GM18907 (cell line): ENCODE results near the gene SLC25A43.
"Not testable (repeated sequence)": the region's sequence is repeated elsewhere in the genome, so short reads cannot be mapped to it uniquely, and the experiment has no call there.

Experiments
- ATAC-seq: cut with Tn5 transposase; IDR thresholded peaks from one replicate; pipeline ENCODE4 v1.9.1; 2021; ENCODE audit warnings: mild to moderate bottlenecking, moderate library complexity; ENCODE audit not compliant: unreplicated experiment

SLC25A43 gene

GRCh38 chrX:119398974-119399771 is at the start of gene SLC25A43:
Gene SLC25A43, plus strand, starts transcription at chrX:119399336. Its CDS starts 68 bp downstream, at chrX:119399404.
- ATAC-seq, result peak; percentile 93

- no peak for ATAC-seq
Observed at GRCh38 chrX:119359618-119360382, 39.3 kb upstream of the SLC25A43 start.

- not testable (repeated sequence) for ATAC-seq
Observed at GRCh38 chrX:119361451-119361850, 37.7 kb upstream of the SLC25A43 start.

GRCh38 chrX:119362074-119362473 is 37.1 kb upstream of the SLC25A43 start:
- not testable (repeated sequence) for ATAC-seq

- ATAC-seq, result no peak
Observed at GRCh38 chrX:119363391-119363790, 35.7 kb upstream of the SLC25A43 start.

- not testable (repeated sequence) for ATAC-seq
Observed at GRCh38 chrX:119371861-119372260, 27.3 kb upstream of the SLC25A43 start.

- ATAC-seq, result no peak
Observed at GRCh38 chrX:119374736-119375135, 24.4 kb upstream of the SLC25A43 start.

GRCh38 chrX:119375561-119375960 is 23.6 kb upstream of the SLC25A43 start:
- ATAC-seq, result no peak

- ATAC-seq, result no peak
Observed at GRCh38 chrX:119376312-119376711, 22.8 kb upstream of the SLC25A43 start.

- ATAC-seq, result no peak
Observed at GRCh38 chrX:119381349-119381944, 17.7 kb upstream of the SLC25A43 start.

GRCh38 chrX:119382606-119383005 is 16.5 kb upstream of the SLC25A43 start:
- no peak for ATAC-seq

- ATAC-seq, result not testable (repeated sequence)
Observed at GRCh38 chrX:119386685-119387084, 12.5 kb upstream of the SLC25A43 start.

GRCh38 chrX:119387426-119387825 is 11.7 kb upstream of the SLC25A43 start:
- not testable (repeated sequence) for ATAC-seq

GRCh38 chrX:119389214-119389613 is 9.9 kb upstream of the SLC25A43 start:
- no peak for ATAC-seq

GRCh38 chrX:119389871-119390501 is 9.2 kb upstream of the SLC25A43 start:
- ATAC-seq, result no peak

- ATAC-seq, result no peak
Observed at GRCh38 chrX:119391279-119391678, 7.9 kb upstream of the SLC25A43 start.

- ATAC-seq, result no peak
Observed at GRCh38 chrX:119393144-119393543, 6.0 kb upstream of the SLC25A43 start.

GRCh38 chrX:119398587-119398973 is 556 bp upstream of the SLC25A43 start:
- no peak for ATAC-seq

- ATAC-seq, result no peak
Observed at GRCh38 chrX:119399772-119400101, 601 bp downstream of the SLC25A43 start.

- ATAC-seq, result no peak
Observed at GRCh38 chrX:119401569-119401968, 2.4 kb downstream of the SLC25A43 start.

GRCh38 chrX:119402588-119402987 is 3.5 kb downstream of the SLC25A43 start:
- no peak for ATAC-seq
